ENCODE results near the gene DEFB112. TPM values are rescaled to one million over a fixed set of nuclear protein-coding genes. Genes with fewer than 3 reads are reported as not detected.

Gene DEFB112, protein sequence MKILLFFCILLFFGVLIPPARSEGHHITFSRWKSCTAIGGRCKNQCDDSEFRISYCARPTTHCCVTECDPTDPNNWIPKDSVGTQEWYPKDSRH
- not detected in 2 replicates for total RNA-seq

DNA sequence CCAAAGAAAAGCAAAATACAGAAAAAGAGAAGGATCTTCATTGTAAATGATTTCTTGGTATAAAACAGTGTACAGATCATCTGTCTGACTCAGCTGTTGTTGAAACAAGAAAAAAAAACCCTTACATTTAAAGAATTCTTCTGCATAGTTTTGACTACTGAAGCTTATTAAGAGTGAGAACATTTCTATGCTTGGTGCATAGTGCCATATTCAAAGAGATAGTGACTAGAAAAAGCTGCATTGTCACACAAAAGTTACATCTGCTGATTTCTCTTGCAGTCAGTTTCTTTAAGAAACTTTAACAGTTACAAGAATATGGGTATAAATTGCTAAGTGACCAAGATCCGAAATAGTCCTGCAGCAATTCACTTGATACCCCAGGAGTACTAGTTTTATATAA, at the start of gene DEFB112:
Gene DEFB112, minus strand, starts transcription at position 101 of the 400 bp plus-strand sequence. Its CDS starts 60 bp downstream, at position 41.

DNA sequence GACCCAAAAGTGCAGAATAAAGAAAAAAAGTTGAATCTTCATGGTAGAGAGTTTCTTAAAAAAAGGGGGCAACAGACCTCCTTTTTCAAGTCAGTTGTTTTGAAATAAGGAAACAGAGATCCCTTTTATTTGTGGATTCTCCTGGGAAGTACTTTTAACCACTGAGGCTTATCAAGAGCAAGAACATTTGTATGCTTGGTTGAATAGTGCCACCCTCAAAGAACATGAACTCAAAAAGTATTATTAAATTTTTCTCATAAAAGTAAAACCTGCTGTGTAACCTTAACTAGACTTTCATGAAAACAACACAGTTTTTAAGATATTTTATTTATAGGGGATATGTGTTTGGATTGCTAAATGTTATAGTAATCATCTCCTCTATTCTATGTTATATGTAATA, 27.8 kb downstream of the DEFB112 start, which contains the start of gene DEFB110:
Gene DEFB110, minus strand, starts transcription at position 101 of the 400 bp plus-strand sequence. Its CDS starts 59 bp downstream, at position 42.

Other genes with a start within 250 kb of the DEFB112 start
- not detected in 2 replicates for gene CRISP1, start 183.4 kb downstream of the DEFB112 start, total RNA-seq
- gene DEFB114, start 85.8 kb downstream of the DEFB112 start, total RNA-seq, result not detected in 2 replicates
- not detected in 2 replicates for gene DEFB113, start 80.3 kb downstream of the DEFB112 start, total RNA-seq
- gene DEFB110, start 27.9 kb downstream of the DEFB112 start, total RNA-seq, result not detected in 2 replicates